ENCODE results near the gene RNF34. TPM values are rescaled to one million over a fixed set of nuclear protein-coding genes. Genes with fewer than 3 reads are reported as not detected.
A peak's percentile ranks its signal among the peaks of the same experiment; 100 is the strongest.

Gene RNF34, protein sequence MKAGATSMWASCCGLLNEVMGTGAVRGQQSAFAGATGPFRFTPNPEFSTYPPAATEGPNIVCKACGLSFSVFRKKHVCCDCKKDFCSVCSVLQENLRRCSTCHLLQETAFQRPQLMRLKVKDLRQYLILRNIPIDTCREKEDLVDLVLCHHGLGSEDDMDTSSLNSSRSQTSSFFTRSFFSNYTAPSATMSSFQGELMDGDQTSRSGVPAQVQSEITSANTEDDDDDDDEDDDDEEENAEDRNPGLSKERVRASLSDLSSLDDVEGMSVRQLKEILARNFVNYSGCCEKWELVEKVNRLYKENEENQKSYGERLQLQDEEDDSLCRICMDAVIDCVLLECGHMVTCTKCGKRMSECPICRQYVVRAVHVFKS
- total RNA-seq, result 29.9 to 31.3 TPM (median 31.2 TPM) in 3 replicates
- long read RNA-seq, transcript RNF34-201 (6 exons, 2,066 nt), result major isoform, 63 of 73 reads
- long read RNA-seq, partial matches to known transcripts, result 1 of 73 reads
- long read RNA-seq, other reads (novel, unspliced or antisense), result 8 of 73 reads

DNA sequence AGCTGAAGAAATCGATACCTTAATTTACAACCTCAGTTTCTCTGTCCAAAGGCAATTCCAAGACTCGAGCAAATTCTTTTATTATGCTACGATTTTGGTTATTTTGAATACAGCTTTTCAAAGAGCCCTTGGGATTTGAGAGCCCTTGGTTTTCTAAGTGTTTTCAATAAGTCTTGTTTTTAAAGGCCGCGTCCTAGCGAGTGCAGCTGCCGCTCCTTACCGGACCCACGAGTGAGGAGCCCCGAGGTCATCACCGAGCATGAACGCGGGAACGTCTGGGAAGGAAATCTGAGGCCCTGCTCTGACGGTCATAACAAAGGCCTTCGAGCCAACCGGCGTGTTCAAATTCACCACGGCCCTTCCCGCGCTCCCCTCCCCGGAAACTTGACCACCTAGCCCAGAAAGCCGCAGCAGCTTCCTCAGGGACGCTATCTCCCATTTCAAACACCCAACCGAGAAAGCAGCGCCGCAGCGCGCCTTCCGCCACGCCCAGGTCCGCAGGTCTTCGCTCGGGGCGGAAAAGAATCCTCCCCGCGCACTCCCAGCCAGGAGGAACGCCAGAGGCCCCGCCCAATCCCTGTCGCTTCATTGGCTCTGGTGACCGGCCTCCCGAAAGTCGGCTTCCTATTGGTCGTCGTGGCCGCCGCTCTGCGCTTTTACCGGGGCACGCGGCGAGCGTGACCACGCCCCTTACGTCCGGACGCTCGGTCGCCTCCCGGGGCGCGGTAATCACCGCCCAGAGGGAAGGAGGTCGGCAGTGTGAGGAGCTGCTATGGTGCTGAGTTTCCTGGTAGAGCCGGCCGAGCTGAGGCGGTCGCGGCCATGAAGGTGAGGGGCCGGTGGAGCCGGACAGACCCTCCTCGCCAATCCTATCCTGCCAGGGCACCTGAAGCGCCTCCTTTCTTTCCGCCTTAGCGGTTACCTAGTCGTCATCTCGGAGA lies at the start of gene RNF34:
TSS of gene RNF34 (plus strand) at position 728 of the 941 bp plus-strand sequence. CDS start at position 823, 95 bp downstream.
- Mint-ChIP-seq H3K36me3 (ENCODE audit: low read depth) (peaks cover 1% of the 10 kb centered on the region), H3K4me3 (ENCODE audit: unreplicated experiment) (peak within 1 kb of the TSS; percentile 98), H3K4me1 (ENCODE audit: low read depth) (peaks cover 37% of the 10 kb centered on the region), H3K27ac (ENCODE audit: unreplicated experiment) (peak within 1 kb of the TSS; percentile 95), H3K27me3 (ENCODE audit: low read depth) (no peaks in the 10 kb centered on the region), H3K9me3 (ENCODE audit: low read depth) (no peaks in the 10 kb centered on the region)
- TF ChIP-seq, protein P1, sequence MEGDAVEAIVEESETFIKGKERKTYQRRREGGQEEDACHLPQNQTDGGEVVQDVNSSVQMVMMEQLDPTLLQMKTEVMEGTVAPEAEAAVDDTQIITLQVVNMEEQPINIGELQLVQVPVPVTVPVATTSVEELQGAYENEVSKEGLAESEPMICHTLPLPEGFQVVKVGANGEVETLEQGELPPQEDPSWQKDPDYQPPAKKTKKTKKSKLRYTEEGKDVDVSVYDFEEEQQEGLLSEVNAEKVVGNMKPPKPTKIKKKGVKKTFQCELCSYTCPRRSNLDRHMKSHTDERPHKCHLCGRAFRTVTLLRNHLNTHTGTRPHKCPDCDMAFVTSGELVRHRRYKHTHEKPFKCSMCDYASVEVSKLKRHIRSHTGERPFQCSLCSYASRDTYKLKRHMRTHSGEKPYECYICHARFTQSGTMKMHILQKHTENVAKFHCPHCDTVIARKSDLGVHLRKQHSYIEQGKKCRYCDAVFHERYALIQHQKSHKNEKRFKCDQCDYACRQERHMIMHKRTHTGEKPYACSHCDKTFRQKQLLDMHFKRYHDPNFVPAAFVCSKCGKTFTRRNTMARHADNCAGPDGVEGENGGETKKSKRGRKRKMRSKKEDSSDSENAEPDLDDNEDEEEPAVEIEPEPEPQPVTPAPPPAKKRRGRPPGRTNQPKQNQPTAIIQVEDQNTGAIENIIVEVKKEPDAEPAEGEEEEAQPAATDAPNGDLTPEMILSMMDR (IDR thresholded peaks at IDR 0.05), result peak; percentile 56
- DNase-seq (ENCODE audit: low spot score), result peak; percentile 99

DNA sequence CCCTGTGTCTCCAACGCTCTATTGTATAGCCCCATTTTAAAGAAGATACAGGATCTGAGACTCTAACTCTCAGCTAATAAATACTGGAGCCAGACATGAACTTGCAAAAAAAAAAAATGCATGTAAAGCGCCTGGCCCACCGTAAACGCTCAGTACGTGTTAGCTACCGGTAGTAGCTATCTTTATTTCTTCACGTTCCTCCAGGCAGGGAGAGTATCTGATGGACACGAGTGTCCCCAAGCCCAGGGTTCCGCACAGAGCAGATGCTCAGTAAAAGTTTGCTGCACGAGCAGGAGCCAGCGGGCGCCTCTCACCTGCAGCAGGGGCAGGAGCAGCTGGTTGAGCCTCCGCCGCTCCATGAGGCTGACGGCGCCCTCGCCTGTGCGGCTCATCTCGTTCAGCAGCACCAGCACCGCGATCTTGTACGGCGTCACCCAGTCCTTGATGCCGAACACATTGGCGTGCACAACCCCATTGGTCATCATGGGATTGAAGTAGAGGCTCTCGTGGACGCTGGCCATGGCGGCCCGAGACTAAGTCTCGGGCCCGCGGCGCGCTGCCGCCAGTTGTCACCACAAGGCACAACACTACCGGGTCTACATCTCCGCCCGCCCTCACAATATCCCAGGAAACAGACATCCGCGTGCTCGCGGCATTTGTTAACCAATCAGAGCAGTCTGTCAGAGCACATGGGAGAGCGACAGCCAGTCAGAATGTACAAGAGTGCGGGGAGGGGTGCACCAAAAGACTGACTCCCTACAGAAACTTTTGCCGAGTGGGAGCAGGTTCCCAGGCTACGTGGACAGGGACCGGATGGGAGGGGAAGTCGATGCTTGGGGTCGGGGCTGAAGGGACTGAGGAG lies 47.9 kb upstream of the RNF34 start, which contains the start of gene ANAPC5:
TSS of gene ANAPC5 (minus strand) at position 592 of the 862 bp plus-strand sequence. CDS start at position 521, 71 bp downstream.
- TF ChIP-seq, protein P1 (IDR thresholded peaks at IDR 0.05), result peak; percentile 44
- peak within 1 kb of the TSS; percentile 84 for H3K4me3 Mint-ChIP-seq (ENCODE audit: unreplicated experiment)
- DNase-seq (ENCODE audit: low spot score), result peak; percentile 97
- H3K4me1 Mint-ChIP-seq (ENCODE audit: low read depth), result peaks cover 26% of the 10 kb centered on the region
- H3K9me3 Mint-ChIP-seq (ENCODE audit: low read depth), result no peaks in the 10 kb centered on the region
- H3K27me3 Mint-ChIP-seq (ENCODE audit: low read depth), result no peaks in the 10 kb centered on the region
- peak within 1 kb of the TSS; percentile 98 for H3K27ac Mint-ChIP-seq (ENCODE audit: unreplicated experiment)
- H3K36me3 Mint-ChIP-seq (ENCODE audit: low read depth), result peaks cover 1% of the 10 kb centered on the region

DNA sequence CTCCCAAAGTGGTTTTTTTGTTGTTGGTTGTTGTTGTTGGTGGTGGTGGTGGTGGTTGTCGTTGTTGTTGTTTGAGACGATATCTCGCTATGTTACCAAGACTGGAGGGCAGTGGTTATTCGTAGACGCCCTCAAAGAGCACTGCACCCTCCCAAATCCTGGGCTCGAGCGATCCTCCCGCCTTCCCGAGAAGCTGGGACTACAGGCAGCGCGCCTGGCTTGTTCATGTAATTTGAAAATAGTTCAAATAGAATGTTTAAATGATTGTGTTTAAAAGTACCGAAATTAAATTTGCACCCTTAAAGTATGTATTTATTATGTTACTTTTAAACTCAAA lies 47.3 kb upstream of the RNF34 start:
- Mint-ChIP-seq H3K4me3 (ENCODE audit: unreplicated experiment) (peak overlapping the region; percentile 84), H3K27ac (ENCODE audit: unreplicated experiment) (peak overlapping the region; percentile 98), H3K4me1 (ENCODE audit: low read depth) (peaks cover 26% of the 10 kb centered on the region), H3K9me3 (ENCODE audit: low read depth) (no peaks in the 10 kb centered on the region), H3K36me3 (ENCODE audit: low read depth) (no peaks in the 10 kb centered on the region), H3K27me3 (ENCODE audit: low read depth) (no peaks in the 10 kb centered on the region)
- TF ChIP-seq, protein P1 (IDR thresholded peaks at IDR 0.05), result no peak
- no peak for DNase-seq (ENCODE audit: low spot score)

DNA sequence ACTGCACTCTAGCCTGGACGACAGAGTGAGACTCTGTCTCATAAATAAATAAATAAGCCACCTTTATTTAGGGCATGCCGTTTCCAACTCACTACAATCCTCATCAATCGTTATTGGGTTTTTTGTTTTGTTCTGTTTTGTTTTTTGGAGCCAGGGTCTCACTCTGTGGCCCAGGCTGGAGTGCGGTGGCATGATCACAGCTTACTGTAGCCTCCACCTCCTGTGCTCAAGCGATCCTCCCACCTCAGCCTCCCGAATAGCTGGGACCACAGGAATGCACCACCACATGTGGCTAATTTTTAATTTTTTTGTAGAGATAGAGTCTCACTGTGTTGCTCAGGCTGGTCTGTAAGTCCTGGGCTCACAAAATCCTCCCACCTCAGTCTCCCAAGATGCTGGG lies 44.1 kb upstream of the RNF34 start:
- Mint-ChIP-seq H3K27me3 (ENCODE audit: low read depth) (no peaks in the 10 kb centered on the region), H3K9me3 (ENCODE audit: low read depth) (no peaks in the 10 kb centered on the region), H3K4me1 (ENCODE audit: low read depth) (peaks cover 17% of the 10 kb centered on the region), H3K36me3 (ENCODE audit: low read depth) (no peaks in the 10 kb centered on the region), H3K27ac (ENCODE audit: unreplicated experiment) (no peak overlapping the region), H3K4me3 (ENCODE audit: unreplicated experiment) (no peak overlapping the region)
- DNase-seq (ENCODE audit: low spot score), result no peak
- TF ChIP-seq, protein P1 (IDR thresholded peaks at IDR 0.05), result no peak
